SK-MEL-5 (cell line): ENCODE measurements around the gene PLEKHM1. TPM values are rescaled to one million over a fixed set of nuclear protein-coding genes. Genes with fewer than 3 reads are reported as not detected.

ENCODE experiments used
- DNase-seq: peaks from one replicate; pipeline ENCODE4 v3.0.0-alpha.2; 2016; ENCODE audit warnings: low read depth, low spot score
- in situ Hi-C: cut with HindIII; loops from 2 replicates; pipeline ENCODE4 v1.10.0; 2016; ENCODE audit warnings: low sequenced_read_pairs, high pct_unique_total_duplicates, low pct_unique_long_range_greater_than_20kb
- small RNA-seq, 2 experiments: library from RNA; depleted of rRNA; stranded (forward); fragments of <200 nt; gene quantifications; one replicate each; pipeline ENCODE3, GENCODE V24; 2014
- total RNA-seq: library from RNA; depleted of rRNA; stranded (reverse); fragments of >200 nt; shearing (Covaris generic); gene quantifications from 2 replicates; pipeline ENCODE4 v1.2.3, GENCODE V29; 2014; rRNA removed

The PLEKHM1 gene
- total RNA-seq, 1 experiment from 2014 or later = 7.6 TPM

DNA sequence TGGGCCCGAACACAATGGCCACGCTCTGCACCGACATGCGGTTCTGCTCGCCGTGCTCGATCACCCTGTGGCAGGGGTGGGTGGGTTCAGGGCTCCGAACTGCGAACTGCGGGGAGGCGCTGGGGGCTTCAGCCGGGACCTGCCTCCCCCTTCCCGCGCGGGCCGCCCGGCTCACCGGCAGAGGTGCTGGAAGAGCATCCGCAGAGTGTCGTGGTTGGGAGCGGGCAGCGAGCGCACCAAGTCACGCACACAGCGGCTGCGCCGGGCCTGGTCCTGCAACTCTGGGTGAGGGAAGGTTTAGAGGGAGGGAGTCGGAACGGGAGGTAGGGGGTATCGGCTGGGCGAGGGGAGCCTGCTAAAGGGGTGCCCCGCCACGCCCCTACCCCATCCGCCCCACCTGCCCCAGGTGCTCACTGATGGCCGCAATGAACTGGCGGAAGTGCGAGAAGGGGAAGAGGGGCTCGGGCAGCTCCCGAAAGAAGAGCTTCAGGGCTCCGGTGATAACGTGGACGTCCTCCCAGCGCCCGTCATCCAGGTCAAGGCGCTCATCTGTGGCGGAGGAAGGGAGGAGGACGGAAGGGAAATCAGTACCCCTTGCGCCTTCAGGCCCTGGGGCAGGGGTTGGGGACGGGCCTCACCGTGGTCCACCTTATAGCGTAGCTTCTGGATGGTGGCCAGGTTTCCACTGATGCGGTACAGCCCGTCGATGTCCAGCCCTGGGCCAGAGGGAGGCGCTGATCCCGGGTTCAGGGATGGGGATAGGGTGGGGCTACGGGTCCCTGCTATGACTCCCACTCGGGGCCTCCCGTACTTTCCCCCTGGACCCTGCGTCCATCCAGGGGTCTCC is 94.7 kb downstream of the PLEKHM1 start:
- no peak for DNase-seq
- in situ Hi-C loops = no loop called here

DNA sequence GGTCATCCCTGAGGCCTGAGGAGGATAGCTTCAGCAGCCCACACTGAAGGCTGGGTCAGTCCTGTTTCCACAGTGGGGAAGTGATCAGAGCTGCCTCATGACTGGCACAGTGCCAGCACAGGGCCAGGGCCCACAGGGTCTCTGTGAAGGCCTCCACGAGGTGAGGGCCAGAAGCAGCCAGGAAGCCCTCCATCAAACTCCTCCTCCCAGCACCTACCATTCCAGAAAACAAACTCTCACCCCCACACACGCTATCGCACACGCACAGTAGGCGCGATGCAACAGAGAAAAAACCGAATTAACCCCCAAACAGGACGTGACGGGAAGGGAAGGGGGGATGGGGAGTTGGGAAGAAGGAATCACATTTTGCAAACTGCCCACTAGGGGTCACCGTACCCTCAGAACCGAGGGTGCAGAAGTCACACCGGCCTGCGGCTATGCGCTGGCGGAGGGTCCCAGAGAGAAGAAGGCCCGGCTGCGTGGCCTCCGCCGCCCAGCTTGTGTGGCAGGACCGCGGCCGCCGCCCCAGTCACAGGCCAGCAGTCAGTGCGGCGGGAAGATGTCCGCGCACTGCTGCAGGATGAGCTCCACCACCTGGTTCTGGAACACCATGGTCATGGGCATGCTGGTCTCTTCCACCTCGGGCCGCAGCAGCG is 95.5 kb downstream of the PLEKHM1 start:
- DNase-seq = peak; percentile 83
- in situ Hi-C loops = no loop called here

DNA sequence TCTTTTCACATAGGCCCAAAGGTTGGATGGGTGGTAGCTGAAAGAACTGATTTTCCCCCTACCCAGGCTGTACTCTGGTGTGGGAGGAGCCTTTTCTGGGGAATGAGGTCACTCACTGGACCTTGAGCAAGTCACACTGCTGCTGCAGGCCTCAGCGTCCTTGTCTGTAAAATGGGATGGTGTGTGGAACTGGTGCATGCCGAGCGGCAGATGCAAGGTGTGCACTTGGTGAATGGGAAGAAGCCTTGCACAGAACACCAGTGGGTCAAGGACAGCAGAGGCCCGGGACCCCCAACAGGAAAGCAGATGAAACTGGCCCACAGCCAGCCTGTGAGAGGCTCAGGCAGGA is 96.0 kb downstream of the PLEKHM1 start:
- in situ Hi-C loops = no loop called here
- DNase-seq = no peak

DNA sequence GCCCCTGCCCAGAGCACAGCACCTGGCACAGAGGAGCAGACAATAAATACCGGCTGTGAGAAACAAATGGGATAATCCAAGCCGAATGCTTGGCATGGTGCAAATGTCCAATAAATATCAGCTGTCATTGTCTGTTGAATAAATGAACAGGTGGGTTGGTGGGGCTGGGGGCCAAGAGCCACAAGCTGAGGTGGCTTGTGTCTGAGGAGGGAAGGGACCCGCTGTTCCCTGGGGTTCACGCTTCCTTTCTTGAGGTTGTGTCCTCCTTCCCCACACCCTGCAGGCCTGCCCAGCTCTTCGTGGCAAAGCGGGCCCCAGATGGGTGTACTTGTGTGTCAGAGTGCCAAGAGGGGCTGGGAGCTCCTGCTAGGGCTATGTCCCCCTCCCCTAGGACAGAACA is 96.4 kb downstream of the PLEKHM1 start:
- in situ Hi-C loops = no loop called here

DNA sequence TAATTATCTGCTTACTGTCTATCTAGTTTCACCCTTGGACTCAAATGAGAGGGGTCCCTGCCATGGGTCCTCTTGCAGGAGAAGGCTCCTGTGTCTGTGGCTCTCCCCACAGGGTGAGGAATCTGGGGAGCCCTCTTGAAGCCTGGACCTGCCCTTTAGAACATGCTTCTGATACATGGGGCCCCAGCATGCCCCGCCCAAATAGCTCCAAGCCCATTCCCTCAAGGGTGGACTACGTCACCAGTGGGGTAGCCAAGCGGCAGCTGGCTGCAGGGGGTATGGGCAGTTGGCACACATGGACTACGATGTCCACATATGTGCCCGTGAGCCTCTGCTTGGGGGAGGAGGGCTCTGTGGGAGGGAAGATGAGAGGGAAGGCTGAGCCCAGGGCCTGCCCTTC is 97.1 kb downstream of the PLEKHM1 start:
- DNase-seq = no peak
- in situ Hi-C loops = no loop called here

More for the DNA sequence above, 96.4 kb downstream of the PLEKHM1 start:
- DNase-seq = no peak

DNA sequence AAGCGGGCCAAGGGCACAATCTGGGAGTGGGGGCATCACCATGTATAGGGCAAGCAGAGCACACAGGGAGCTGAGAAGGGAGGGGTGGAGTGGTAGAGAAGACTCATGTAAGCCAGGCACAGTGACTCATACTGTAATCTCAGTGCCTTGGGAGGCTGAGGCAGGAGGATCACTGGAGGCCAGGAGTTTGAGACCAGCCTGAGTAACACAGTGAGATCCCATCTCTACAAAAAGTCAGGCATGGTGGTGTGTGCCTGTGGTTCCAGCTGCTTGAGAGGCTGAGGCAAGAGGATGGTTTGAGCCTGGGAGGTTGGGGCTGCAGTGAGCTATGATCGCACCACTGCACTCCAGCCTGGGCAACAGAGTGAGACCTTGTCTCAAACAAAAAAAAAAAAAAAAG is 98.6 kb downstream of the PLEKHM1 start:
- in situ Hi-C loops = no loop called here
- no peak for DNase-seq

DNA sequence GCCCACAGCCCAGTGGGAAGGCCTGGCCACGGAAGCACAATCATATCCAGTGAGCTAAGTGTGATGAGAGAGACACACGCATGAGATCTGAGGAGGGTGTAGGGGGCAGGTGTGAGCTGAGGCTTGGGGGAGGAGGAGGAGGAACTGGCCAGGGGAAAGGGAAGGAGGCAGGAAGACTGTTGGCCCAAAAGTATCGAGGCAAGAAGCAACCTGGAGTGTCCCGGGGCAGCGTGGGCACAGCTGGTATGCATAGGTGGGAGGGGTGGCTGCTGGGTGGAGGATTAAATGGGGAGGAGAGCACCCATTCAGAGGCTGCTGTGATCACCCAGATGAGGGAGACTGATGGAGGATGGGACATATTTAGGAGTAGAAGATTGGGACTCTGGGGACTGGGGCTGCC is 99.2 kb downstream of the PLEKHM1 start:
- DNase-seq = no peak
- in situ Hi-C loops = no loop called here

DNA sequence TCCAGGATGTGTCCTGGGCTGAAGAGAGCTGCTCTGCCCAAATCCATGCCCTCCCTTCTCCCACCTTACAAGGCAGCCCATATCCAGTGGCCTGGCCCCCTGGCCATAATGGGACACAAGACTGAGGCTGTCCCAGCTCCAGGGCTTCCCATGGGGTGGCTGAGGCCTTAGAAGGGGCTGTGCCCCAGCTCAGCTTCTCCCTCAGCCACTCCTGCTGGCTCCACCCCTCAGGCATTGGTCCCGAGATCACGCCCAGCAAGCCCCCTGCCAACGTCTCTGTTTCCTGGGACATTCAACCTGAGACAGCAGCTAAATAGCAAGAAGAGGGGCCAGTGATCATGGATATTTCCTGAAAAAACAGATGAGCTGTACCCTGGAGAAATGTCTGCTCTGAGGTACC is 101.2 kb downstream of the PLEKHM1 start:
- no peak for DNase-seq
- in situ Hi-C loops = no loop called here

DNA sequence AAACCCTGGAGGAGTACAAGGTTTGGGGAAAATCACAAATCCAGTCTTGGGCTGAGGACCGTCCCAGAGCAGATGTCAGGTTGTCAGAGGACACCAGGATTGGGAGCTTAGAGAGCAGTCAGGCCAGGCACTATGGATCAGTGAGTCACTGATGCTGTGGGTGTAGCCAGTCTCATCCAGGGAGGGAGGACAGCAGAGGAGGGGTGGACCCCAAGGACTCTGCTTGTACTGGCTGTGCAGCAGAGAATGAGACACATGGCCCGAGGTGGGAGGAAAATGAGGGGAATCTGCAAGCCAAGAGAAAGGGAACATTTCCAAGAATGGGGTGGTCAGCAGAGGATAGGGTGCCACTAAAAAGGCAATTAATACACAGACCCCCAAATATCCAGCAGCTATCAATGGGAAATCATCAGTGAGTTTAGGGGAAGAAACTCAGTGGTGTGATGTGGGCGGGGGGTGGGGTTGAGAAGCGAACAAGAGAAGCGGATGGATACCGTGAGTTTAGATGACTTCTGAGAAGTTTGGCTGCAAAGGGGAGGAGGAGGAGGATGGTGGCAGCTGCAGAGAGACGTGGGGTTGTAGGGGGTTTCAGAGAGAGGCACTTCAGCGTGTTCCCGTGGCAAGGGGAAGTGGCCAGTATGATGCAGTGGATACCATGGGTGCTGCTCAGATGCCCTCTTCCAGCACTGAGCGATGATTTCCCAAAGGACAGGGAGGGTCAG is 101.8 kb downstream of the PLEKHM1 start:
- in situ Hi-C loops = no loop called here
- no peak for DNase-seq

DNA sequence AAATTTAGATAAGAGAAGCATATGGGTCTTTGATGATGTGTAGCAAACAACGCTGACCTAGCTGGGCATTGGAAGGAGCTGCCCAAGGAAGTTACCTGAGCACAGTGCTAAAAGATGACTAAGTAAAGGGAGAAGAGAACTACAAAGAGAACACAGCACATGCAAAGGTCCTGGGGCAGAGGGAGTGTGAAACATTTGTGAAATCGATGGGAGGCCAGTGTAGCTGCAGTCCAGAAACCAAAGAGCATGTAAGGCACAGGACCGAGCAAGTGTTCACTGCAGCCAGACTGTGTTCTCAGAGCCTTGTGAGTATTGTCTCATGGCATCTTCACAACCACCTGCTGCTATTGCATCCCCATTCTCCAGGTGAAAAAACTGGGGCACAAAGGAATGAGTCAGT is 102.8 kb downstream of the PLEKHM1 start:
- no peak for DNase-seq
- in situ Hi-C loops = no loop called here

DNA sequence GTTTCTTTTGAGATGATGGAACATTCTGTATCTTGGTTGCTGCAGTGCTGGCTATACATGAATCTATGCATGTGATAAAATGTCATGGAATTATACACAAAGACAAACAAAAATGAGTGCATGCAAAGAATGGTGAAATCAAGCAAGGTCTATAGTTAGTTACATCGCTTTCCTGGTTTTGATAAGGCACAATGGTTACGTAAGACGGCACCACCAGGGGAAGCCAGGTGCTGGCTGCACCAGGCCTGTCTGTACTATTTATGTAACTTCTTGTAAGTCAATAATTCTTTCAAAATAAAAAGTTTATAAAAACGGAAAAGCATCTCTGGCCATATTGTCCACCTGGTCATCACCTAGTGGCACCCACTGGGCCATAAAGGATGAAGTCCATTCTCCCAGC is 104.3 kb downstream of the PLEKHM1 start:
- DNase-seq = no peak
- in situ Hi-C loops = no loop called here

Small RNA genes lying within 50 kb of the gene (small RNA-seq; reads per million reads assigned to genes)
- gene RF00017 = 0 reads per million in 2 experiments

Other genes starting within 250 kb of the PLEKHM1 start
- not detected in 2 replicates for gene SPATA32, start 228.6 kb downstream of the PLEKHM1 start, total RNA-seq
- gene MAP3K14, start 173.7 kb downstream of the PLEKHM1 start, total RNA-seq = 1.3 TPM in 2 replicates
- 2.2 and 4.7 TPM in 2 replicates for gene ARHGAP27, start 57.9 kb downstream of the PLEKHM1 start, total RNA-seq